GM21367 (cell line): ENCODE measurements around the gene PTDSS2.

ENCODE experiments used
- ATAC-seq: cut with Tn5 transposase; IDR thresholded peaks from one replicate; pipeline ENCODE4 v1.9.1; 2021; ENCODE audit not compliant: unreplicated experiment

Gene PTDSS2

DNA sequence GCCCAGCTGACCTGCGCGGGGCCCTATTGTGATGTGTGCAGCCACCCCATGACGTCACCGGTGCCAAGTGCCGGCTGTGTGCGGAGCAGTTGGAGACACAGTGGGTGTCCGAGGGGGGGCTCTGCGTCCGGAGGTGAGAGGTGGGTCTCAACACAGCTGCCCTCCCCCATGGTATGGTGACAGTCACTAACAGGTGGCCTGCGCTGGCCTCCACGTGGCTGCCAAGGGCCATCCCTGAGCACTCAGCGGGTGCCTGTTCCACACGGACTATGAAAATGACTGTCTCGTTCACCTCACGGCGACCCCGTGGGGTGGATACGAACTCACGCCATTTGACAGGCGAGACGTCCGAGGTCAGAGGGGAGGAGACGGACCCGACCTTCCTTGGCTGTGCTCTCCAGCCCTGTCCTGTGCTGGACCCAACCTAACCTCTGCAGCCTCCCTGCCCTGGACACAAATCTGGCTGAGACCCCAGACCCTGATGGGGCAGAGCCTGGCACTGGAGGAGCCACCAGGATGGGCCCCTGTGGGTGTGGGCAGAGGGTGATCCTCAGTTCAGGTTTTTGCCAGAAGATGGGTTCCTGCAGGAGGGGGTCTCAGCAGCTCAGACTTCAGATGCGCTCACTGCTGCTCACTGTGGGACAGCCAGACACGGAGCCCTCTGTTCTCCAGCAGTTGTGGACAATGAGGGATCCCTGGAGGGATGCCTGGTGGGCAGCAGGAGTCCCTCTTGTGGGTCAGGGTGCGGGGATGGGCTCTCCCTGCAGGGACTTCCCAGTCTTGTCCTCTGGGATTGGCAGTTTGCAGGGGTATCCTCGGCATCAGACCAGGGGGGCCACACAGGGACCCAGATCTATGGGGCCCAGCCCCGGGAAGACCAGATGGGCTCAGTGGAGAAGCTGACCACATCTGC lies 79.0 kb downstream of the PTDSS2 start:
- ATAC-seq, result no peak

DNA sequence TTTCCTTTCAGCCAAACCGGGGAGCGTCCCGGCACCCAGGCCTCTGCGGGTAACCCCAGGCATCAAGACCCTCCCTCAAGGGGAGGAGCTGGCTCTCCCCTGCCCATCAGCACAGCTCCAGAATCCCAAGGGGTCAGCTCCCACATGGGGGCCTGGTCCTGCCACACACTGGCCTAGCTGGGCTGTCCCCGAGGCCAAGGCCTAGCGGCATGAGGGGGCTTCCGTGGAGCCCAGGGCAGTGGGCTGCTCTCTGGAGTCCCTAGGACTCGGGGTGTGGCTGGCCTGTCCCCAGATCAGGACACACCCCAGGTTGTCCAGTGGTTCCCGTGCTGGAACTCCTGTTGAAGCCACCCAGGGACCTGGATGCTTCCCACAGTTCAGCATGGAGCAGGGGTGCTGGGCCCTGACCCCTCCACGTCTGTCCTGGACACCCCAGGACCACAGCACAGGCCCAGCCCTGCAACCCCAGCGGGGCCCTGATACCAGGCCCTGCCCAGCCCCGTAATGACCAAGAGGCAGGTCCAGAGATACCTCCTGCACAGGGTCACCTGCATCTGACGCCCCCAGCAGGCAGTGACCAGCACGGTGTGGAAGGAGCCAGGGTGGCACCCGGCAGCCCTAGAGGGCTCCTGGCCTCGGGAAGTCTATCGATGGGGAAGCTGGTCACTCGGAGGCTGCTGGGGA lies 79.8 kb downstream of the PTDSS2 start:
- ATAC-seq, result no peak

- no peak for ATAC-seq
These were observed 81.1 kb downstream of the PTDSS2 start for GRCh38 chr11:530960-531831.

GRCh38 chr11:531919-532526 lies 81.9 kb downstream of the PTDSS2 start:
- no peak for ATAC-seq

DNA sequence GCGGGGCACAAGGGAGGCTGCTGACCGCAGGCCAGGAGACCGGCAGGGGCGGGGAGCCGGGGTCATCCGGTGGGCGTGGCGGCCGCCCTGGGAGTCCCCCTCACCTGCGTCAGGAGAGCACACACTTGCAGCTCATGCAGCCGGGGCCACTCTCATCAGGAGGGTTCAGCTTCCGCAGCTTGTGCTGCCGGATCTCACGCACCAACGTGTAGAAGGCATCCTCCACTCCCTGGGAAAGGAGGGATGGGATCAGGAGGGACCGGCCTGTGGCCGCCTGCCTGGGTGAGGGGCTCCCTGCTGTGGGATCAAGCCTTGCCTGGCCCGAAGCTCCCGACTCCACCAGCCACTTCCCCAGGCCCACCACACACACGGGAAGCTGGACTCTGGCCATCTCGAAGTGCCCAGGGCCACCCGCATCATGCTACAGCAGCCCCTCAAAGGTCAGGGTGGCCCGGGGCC lies 82.5 kb downstream of the PTDSS2 start:
- no peak for ATAC-seq

DNA sequence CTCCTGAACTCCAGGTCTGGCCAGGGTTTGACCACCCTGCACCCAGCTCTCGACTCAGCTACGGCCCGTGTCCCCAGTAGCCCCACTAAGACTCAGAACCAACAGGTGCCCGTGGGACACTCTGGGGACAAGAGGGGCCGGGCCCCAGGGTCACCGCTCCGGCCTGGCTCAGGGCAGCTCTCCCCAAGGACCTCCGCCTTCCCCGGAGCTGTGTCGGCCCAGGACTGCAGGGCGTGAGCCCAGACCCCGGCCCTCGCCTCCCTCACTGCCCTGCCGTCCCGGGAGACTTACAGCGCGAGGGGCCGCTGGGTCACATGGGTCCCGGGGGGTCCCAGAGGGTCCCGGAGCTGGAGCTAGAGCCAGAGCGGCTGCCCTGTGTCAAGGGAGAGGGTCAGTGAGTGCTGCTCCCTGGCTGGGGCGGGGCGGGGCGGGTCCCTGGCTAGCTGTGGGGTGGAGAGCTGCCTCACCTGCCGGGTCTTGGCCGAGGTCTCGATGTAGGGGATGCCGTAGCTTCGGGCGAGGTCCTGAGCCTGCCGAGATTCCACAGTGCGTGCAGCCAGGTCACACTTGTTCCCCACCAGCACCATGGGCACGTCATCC lies 83.0 kb downstream of the PTDSS2 start:
- no peak for ATAC-seq

GRCh38 chr11:533586-534395 lies 83.7 kb downstream of the PTDSS2 start:
- no peak for ATAC-seq

DNA sequence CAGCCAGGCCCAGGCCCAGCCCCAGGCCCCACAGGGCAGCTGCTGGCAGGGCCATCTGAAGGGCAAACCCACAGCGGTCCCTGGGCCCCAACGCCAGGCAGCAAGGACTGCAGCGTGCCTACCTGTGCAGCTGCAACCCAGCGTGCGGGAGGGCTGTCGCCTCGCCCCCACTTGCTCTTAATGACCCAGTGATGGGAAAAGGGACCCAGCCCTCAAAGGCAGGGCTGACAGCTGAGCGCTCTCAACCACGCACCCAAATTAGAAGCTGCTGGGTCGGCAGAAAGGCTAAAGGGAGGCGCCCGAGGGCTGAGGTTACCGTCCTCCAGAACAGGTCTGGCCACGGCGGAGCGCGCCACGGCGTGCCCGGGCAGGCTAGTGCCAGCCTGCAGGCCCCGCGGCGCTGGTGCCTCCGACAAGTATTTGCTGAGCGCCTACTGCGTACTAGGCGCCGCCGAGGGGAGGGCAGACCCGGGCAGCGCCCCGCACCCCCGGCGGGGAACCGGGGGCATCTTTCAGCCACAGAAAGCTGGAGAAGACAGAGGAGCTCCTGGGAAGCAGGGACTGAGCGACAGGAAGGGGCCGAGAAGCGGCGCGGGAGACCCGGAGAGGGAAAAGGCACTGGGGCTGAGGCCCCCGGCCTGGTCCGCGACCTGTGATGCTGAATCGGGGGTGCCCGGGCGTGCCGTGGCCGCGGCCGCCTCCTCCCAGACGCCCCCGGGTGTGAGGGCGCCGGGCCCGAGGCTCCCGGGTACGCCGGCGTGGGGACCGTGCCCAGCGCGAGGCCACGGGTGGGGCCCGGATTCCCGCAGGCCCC lies 84.5 kb downstream of the PTDSS2 start:
- ATAC-seq, result no peak

DNA sequence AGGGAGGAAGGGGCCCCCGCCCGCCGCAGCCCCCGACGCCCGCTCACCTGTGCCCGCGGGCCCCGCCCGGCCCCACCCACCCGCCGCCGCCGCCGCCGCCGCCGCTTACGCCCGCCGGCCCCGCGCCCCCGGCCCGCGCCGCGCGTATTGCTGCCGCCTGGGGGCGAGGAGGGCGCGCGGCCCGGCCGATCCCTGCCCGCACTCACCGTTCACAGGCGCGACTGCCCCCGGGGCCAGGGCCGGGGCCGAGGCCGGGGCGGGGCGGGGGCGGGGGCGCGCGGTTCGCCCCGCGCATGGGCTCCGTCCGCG lies 85.1 kb downstream of the PTDSS2 start:
- no peak for ATAC-seq

GRCh38 chr11:535519-536454 lies 85.7 kb downstream of the PTDSS2 start, which contains the start of gene HRAS:
Gene HRAS, minus strand, starts transcription at chr11:535576.
- ATAC-seq, result peak; percentile 61

GRCh38 chr11:536841-537621 lies 87.0 kb downstream of the PTDSS2 start, which contains the start of gene LRRC56:
Gene LRRC56, plus strand, starts transcription at chr11:537527. Its CDS starts 3,158 bp downstream, at chr11:540685.
- ATAC-seq, result peak; percentile 45

DNA sequence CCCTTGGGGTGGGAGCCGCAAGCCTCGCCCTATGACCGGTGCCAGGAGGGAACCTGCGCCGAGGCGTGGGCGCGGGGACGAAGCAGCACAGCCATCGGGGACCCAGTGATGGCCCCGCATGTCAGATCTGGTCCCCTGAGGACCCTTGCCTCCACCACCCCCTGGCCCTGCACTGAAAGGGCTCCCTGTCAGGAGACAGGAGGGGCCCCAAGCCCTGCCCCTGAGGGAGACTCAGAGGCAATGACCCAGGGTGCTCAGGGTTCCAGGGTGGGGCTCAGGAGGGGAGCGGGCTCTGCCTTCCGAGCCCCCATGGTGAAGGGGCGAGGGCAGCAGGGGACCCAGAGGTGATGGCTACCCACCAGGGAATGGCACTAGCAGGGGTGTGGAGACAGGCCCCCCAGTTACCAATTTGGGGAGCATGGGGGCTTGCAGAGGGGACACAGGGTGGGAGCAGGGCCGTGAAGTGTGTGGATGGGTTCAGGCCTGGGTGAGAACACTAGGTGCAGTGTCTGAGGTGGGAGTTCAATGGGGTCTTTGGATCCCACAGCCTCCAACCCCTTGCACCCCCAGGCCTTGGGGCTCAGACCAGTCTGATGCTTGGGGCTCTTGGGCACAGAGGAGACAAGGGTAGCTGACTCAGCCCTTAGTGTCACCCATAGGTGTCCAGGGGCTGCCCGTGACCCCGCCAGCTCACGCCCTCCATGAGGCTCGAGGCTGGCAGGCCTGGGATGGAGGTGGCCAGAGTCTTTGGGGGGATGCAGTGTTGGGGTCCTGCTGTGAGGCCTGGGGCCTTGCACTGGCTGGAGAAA lies 87.7 kb downstream of the PTDSS2 start:
- ATAC-seq, result no peak

DNA sequence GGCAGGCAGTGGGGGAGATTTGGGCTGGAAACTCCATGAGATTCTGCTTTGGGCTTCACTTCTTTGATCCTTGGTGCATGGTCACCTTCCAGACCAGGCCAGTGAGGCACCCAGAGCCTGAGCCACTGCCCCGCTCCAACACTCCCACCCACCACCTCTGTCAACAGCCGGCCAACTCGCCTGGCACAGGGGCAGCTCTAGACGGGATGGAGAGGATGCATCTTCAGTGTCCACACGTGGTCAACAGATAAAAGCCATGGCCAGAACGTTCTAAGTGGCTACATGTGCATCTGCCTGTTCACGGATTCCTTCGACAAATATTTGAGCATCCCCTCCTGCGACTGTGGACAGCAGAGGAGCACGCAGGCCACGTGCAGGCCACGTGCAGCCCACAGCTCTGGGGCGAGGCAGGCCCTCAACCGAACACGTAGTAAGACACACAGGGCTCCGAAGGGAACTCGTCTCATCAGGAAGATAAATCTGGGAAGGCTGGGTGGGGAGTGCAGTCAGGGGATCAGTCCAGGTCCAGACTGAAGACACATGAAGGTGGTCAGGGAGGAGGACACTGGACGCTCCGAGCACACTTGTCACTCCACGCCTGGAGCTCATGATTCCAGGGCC lies 88.5 kb downstream of the PTDSS2 start:
- no peak for ATAC-seq

DNA sequence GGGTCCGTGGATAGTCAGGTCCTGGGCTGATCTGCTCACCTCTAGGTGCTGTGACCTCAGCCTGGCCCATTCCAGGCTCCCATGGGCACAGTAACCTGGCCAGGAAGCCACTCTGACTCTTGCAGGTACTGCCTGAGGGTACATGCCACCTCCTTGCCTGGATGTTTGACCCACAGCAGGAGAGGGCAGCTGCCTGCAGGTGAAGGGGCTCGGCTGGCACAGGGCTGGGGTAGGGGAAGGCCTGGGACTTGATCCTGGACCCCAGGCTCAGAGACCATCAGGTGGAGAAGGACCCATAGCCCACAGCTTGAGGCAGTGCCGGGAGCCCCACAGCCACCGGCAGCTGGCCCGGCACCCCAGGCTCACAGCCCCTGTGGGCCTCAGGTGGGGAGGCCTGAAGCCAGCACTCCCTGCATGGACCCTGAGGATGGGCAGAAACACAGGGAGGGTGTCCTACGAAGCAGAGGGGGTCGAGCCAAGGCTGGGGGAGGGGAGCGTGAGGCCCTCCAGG lies 89.9 kb downstream of the PTDSS2 start:
- no peak for ATAC-seq
